Endometrial microvascular endothelial cells (primary cell): ENCODE data around the gene STK36. TPM values are rescaled to one million over a fixed set of nuclear protein-coding genes. Genes with fewer than 3 reads are reported as not detected.

Experiments used
- in situ Hi-C: cut with HindIII; loops from 2 replicates; pipeline ENCODE4 v1.10.0; 2017; ENCODE audit warnings: low sequenced_read_pairs, low pct_unique_long_range_greater_than_20kb; ENCODE audit errors: inconsistent ontology term
- total RNA-seq: library from RNA; depleted of rRNA; stranded (reverse); fragments of >200 nt; gene quantifications from one replicate; pipeline ENCODE4 v1.2.3, GENCODE V29; 2015; ENCODE audit errors: inconsistent ontology term

STK36 gene
- total RNA-seq, 1 donor from 2014 or later, result 34.1 TPM

- in situ Hi-C loops, result no loop called here
Observed at GRCh38 chr2:218716070-218716469, 44.2 kb downstream of the STK36 start.

- in situ Hi-C loops, result no loop called here
Observed at GRCh38 chr2:218717262-218717661, 45.4 kb downstream of the STK36 start.

GRCh38 chr2:218718058-218718457, 46.2 kb downstream of the STK36 start:
- in situ Hi-C loops, result no loop called here

- in situ Hi-C loops, result no loop called here
Observed at GRCh38 chr2:218719457-218719856, 47.6 kb downstream of the STK36 start.

- in situ Hi-C loops, result no loop called here
Observed at GRCh38 chr2:218720048-218721041, 48.5 kb downstream of the STK36 start.

GRCh38 chr2:218721488-218721887, 49.6 kb downstream of the STK36 start:
- in situ Hi-C loops, result no loop called here

- in situ Hi-C loops, result no loop called here
Observed at GRCh38 chr2:218721934-218722333, 50.0 kb downstream of the STK36 start.

- in situ Hi-C loops, result no loop called here
Observed at GRCh38 chr2:218722419-218722818, 50.5 kb downstream of the STK36 start.

- in situ Hi-C loops, result no loop called here
Observed at GRCh38 chr2:218722876-218723785, 51.2 kb downstream of the STK36 start.

GRCh38 chr2:218726004-218726574, 54.2 kb downstream of the STK36 start:
- in situ Hi-C loops, result no loop called here

- in situ Hi-C loops, result no loop called here
Observed at GRCh38 chr2:218727502-218728165, 55.7 kb downstream of the STK36 start.

GRCh38 chr2:218729640-218730039, 57.8 kb downstream of the STK36 start:
- in situ Hi-C loops, result no loop called here

- in situ Hi-C loops, result no loop called here
Observed at GRCh38 chr2:218732052-218732760, 60.3 kb downstream of the STK36 start.

- in situ Hi-C loops, result no loop called here
Observed at GRCh38 chr2:218732761-218733158, 60.9 kb downstream of the STK36 start.

- in situ Hi-C loops, result no loop called here
Observed at GRCh38 chr2:218733171-218734021, 61.5 kb downstream of the STK36 start.

- in situ Hi-C loops, result no loop called here
Observed at GRCh38 chr2:218734190-218734975, 62.5 kb downstream of the STK36 start.

- in situ Hi-C loops, result no loop called here
Observed at GRCh38 chr2:218736531-218736930, 64.6 kb downstream of the STK36 start.
